Neural crest cell (in vitro differentiated cells): Measurements from ENCODE around the gene ROBO4. TPM values are rescaled to one million over a fixed set of nuclear protein-coding genes. Genes with fewer than 3 reads are reported as not detected.
A peak's percentile ranks its signal among the peaks of the same experiment; 100 is the strongest.

Experiments used
- DNase-seq: peaks from one replicate; pipeline ENCODE4 v3.0.0; 2021; ENCODE audit warnings: low read depth, mixed read lengths, low spot score
- H3K27ac Mint-ChIP-seq: one replicate; pipeline ENCODE4 v1.8.0; 2021; ENCODE audit warnings: mild to moderate bottlenecking, mixed read lengths; ENCODE audit not compliant: unreplicated experiment
- H3K27me3 Mint-ChIP-seq: 2 replicates; pipeline ENCODE4 v1.8.0; 2021; ENCODE audit warnings: low read depth, mild to moderate bottlenecking, mixed read lengths
- H3K36me3 Mint-ChIP-seq: 2 replicates; pipeline ENCODE4 v1.8.0; 2021; ENCODE audit warnings: low read depth, mild to moderate bottlenecking, mixed read lengths
- H3K4me1 Mint-ChIP-seq: 2 replicates; pipeline ENCODE4 v1.8.0; 2021; ENCODE audit warnings: mixed read lengths
- H3K4me3 Mint-ChIP-seq: one replicate; pipeline ENCODE4 v1.8.0; 2021; ENCODE audit warnings: mild to moderate bottlenecking, mixed read lengths
- H3K9me3 Mint-ChIP-seq: 2 replicates; pipeline ENCODE4 v1.8.0; 2021; ENCODE audit warnings: mixed read lengths
- CTCF ChIP-seq: fragments of 200-600 bp; sonication (generic); conservative IDR thresholded peaks from 2 replicates; pipeline ENCODE4 v1.5.0; 2021; ENCODE audit warnings: antibody characterized with exemption, mild to moderate bottlenecking
- total RNA-seq: library from RNA; stranded (reverse); gene quantifications from 2 replicates; pipeline ENCODE4 v1.2.1, GENCODE V29; 2021

The ROBO4 gene
- total RNA-seq, 1 donor from 2014 or later: 0.05 TPM

- Mint-ChIP-seq H3K27me3 (peaks cover 82% of the 10 kb centered on the region), H3K4me1 (peaks cover 11% of the 10 kb centered on the region), H3K27ac (no peak overlapping the region)
These were observed 36.0 kb downstream of the ROBO4 start for GRCh38 chr11:124861670-124862069.

GRCh38 chr11:124859171-124859570 is 38.5 kb downstream of the ROBO4 start:
- no peak for TF ChIP-seq CTCF
- no peak overlapping the region for H3K27ac Mint-ChIP-seq
- H3K27me3 Mint-ChIP-seq: peaks cover 57% of the 10 kb centered on the region
- DNase-seq: no peak
- no peaks in the 10 kb centered on the region for H3K9me3 Mint-ChIP-seq
- no peaks in the 10 kb centered on the region for H3K36me3 Mint-ChIP-seq
- no peak overlapping the region for H3K4me3 Mint-ChIP-seq
- H3K4me1 Mint-ChIP-seq: peaks cover 11% of the 10 kb centered on the region

More at GRCh38 chr11:124861670-124862069, 36.0 kb downstream of the ROBO4 start:
- H3K4me3 Mint-ChIP-seq: no peak overlapping the region
- H3K36me3 Mint-ChIP-seq: no peaks in the 10 kb centered on the region
- no peak for DNase-seq
- no peak for TF ChIP-seq CTCF
- H3K9me3 Mint-ChIP-seq: no peaks in the 10 kb centered on the region

GRCh38 chr11:124846070-124846673 is 51.5 kb downstream of the ROBO4 start:
- H3K27me3 Mint-ChIP-seq: no peaks in the 10 kb centered on the region
- H3K9me3 Mint-ChIP-seq: no peaks in the 10 kb centered on the region
- DNase-seq: no peak
- peak overlapping the region; percentile 6 for H3K4me3 Mint-ChIP-seq
- no peaks in the 10 kb centered on the region for H3K36me3 Mint-ChIP-seq
- H3K27ac Mint-ChIP-seq: no peak overlapping the region
- TF ChIP-seq CTCF: no peak
- H3K4me1 Mint-ChIP-seq: peaks cover 17% of the 10 kb centered on the region

- peaks cover 23% of the 10 kb centered on the region for H3K4me1 Mint-ChIP-seq
- no peak overlapping the region for H3K27ac Mint-ChIP-seq
- H3K4me3 Mint-ChIP-seq: peak overlapping the region; percentile 28
- no peaks in the 10 kb centered on the region for H3K36me3 Mint-ChIP-seq
- TF ChIP-seq CTCF: no peak
- no peak for DNase-seq
- no peaks in the 10 kb centered on the region for H3K27me3 Mint-ChIP-seq
- H3K9me3 Mint-ChIP-seq: no peaks in the 10 kb centered on the region
These were observed 53.0 kb downstream of the ROBO4 start for GRCh38 chr11:124844664-124845079.

GRCh38 chr11:124843616-124843910 is 54.1 kb downstream of the ROBO4 start:
- peak overlapping the region; percentile 47 for H3K4me3 Mint-ChIP-seq
- H3K27ac Mint-ChIP-seq: no peak overlapping the region
- H3K4me1 Mint-ChIP-seq: peaks cover 26% of the 10 kb centered on the region
- no peaks in the 10 kb centered on the region for H3K9me3 Mint-ChIP-seq
- H3K27me3 Mint-ChIP-seq: peaks cover 6% of the 10 kb centered on the region
- no peak for TF ChIP-seq CTCF
- DNase-seq: no peak
- no peaks in the 10 kb centered on the region for H3K36me3 Mint-ChIP-seq
